Measurements from ENCODE around the gene LDHB.
A peak's percentile ranks its signal among the peaks of the same experiment; 100 is the strongest.
"Not testable (repeated sequence)": the region's sequence is repeated elsewhere in the genome, so short reads cannot be mapped to it uniquely, and the experiment has no call there.

The LDHB gene

DNA sequence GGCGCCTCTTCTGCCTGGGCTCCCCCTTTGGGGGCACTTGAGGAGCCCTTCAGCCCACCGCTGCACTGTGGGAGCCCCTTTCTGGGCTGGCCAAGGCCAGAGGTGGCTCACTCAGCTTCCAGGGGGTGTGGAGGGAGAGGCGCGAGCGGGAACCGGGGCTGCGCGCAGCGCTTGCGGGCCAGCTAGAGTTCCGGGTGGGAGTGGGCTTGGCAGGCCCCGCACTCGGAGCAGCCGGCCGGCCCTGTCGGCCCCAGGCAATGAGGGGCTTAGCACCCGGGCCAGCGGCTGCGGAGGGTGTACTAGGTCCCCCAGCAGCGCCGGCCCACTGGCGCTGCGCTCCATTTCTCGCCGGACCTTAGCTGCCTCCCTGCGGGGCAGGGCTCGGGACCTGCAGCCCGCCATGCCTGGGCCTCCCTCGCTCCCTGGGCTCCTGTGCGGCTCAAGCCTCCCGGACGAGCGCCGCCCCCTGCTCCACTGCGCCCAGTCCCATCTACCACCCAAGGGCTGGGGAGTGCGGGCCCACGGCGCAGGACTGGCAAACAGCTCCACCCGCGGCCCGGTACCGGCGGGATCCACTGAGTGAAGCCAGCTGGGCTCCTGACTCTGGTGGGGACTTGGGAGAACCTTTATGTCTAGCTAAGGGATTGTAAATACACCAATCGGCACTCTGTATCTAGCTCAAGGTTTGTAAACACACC lies 3.9 kb upstream of the LDHB start:
- DNase-seq, result not testable (repeated sequence)

DNA sequence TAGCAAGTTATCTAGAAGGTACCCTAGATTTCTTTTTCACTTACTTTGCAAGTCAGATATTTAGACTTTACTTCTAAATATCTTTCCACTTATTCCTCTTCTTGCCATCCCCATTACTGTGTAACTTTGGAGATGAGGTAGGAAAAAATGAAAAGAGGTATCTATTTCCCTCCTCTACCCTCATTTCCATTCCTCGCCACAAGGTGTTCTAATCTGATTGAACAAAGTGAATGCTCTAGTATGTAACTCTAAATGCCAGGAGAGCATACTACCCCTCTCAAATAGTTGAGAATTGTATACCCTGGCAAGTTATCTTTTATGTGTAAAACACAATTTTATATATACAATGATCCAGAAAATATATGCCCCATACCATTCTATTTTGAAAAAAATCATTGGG lies 1.7 kb upstream of the LDHB start:
- DNase-seq, result no peak

- DNase-seq, result peak; percentile 43
These were observed 727 bp downstream of the LDHB start for GRCh38 chr12:21656905-21657325.

DNA sequence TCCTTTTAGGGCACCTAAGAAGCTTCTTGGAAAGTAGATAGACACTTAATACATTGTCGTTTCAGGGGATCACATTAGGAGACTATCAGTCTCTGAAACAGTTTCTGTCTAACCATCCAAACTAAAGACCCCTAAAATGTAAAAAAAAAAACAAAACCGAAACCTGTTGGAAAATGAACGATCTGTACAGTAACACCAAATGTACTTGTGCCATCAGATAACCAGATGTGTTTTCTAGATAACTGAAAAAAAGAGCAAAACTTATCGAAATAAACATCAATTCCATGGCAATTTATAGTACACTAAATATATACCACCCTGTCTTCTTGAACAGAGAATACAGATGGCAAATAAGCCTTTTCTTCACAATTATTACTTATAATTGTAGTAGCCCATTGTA lies 2.1 kb downstream of the LDHB start:
- DNase-seq, result no peak

DNA sequence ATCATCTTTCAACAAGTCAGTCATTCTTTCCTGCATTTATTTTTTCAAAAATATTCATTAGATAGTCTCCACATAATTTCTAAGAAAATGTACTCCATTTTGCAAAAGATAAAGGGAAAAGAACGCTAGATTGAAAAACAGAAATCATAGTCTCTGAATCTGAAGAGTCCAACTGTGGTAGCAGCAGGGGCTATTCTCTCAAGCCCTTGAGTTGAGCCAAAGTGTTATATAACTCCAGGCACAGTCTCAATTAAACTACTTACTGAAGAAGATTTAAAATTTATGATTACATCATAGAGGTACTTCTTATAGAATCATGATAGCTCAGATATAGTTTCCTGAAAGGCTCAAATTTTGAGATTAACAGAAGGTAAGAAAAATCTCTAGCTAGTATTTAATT lies 5.8 kb downstream of the LDHB start:
- no peak for DNase-seq

- DNase-seq, result no peak
These were observed 6.6 kb downstream of the LDHB start for GRCh38 chr12:21650997-21651396.

DNA sequence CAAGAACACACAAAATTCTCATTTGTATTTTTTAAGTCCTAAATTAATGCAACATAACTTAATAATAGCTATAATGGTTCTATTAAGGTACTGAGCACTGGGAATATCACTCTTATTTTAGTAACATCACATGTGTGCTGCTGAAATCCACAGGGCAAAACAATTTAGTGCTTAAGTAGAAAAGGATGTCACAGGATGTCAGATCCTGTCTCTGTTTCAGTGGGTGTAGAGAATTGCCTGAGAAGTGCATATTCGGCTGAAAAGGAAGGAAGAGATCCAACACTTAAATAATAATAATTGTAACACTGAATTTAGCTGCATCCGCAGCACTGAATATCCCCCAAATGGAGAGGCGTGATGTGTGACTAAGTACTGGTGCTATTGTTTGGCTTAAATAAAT lies 8.6 kb downstream of the LDHB start:
- DNase-seq, result no peak

DNA sequence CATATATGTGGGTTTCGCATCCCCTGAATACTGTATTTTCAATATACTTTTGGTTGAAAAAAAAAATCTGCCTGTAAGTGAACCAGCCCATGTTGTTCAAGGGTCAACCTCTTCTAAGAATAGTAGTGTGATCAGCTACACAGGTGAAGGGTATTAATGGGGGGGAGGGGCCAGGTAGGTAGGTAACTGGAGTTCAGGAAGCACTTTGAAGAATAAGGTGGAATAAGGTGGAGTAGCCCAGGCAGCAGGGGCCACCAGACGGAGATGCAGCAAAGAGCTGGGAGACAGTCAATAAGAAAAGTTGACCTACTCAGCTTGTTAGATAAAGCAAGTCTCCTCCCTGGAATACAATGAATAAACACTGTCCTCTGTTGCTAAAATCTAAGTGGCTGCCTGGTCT lies 9.3 kb downstream of the LDHB start:
- DNase-seq, result no peak

- DNase-seq, result no peak
These were observed 10.5 kb downstream of the LDHB start for GRCh38 chr12:21647179-21647578.

DNA sequence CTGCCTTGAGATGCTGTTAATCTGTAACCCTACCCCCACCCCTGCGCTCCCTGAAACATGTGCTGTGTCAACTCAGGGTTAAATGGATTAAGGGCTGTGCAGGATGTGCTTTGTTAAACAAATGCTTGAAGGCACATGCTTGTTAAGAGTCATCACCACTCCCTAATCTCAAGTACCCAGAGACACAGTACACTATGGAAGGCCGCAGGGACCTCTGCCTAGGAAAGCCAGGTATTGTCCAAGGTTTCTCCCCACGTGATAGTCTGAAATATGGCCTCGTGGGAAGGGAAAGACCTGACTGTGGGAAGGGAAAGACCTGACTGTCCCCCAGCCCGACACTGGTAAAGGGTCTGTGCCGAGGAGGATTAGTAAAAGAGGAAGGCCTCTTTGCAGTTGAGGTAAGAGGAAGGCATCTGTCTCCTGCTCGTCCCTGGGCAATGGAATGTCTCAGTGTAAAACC lies 12.6 kb downstream of the LDHB start:
- DNase-seq, result not testable (repeated sequence)

- DNase-seq, result no peak
These were observed 13.1 kb downstream of the LDHB start for GRCh38 chr12:21644516-21644915.

DNA sequence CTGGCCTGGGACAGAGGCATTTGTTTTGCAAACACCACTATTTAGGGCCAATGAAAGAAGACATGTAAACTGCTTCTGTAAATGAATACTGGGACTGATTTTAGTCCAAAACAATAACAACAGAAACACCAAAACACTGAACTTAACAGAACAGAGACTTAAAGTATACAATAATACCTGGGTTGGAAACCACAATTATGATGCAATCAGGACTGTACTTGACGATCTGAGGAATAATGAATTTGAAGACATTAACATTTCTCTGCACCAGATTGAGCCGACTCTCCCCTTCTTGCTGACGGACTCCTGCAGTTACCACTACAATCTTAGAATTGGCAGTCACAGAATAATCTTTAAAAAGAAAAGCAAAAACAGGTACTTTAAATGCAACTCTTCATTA lies 13.9 kb downstream of the LDHB start:
- DNase-seq, result no peak

DNA sequence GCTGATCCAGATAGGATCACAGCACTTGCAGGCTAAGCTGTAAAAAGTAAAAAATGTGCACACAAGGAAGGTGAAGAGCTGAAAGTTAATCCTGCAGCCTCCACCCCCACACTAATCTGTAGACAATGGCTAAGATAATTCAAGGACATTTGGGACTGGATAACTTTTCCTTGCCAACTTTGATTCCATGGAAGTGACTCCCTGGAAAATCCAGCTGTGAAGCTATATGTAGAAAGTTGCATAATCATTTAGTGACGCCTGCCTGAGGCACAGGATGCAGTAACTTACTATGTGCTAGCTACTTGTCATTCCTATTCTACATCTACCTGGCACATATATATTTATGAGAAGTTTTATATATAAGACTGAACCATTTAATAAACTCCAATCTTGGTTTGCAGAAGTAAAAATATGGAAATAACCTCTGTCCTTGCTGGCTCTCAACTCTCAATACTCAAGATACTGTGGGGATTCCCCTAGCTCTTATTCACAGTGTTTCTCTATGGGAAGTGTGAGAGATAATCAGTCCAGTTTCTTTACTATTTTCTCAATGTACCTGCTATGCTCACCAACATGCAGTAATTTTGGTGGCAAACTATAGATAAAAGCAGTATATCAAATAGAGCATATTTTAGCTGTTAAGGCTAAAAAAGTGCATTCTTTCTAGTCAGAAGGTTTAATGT lies 14.8 kb downstream of the LDHB start:
- DNase-seq, result no peak

- DNase-seq, result no peak
These were observed 19.4 kb downstream of the LDHB start for GRCh38 chr12:21638054-21638891.

DNA sequence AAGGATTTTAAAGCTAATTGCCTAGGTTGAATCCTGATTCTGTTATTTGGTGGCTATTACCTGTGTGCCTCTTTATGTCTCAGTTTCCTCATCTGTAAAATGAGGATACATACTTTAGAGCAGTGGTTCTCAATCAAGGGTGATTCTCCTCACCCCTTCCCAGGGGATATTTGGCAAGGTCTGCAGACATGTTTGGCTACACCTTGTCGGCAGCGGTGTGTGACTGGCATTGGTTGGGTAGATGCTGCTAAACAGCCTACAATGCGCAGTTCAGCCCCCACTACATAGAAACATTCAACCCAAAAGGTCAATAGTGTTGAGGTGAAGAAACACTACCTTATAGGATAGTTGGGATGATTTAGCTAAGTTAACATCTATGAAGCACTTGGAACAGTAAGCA lies 23.4 kb downstream of the LDHB start:
- DNase-seq, result no peak

GRCh38 chr12:21631367-21631766 lies 26.3 kb downstream of the LDHB start:
- no peak for DNase-seq

GRCh38 chr12:21627924-21628323 lies 29.7 kb downstream of the LDHB start:
- no peak for DNase-seq

DNA sequence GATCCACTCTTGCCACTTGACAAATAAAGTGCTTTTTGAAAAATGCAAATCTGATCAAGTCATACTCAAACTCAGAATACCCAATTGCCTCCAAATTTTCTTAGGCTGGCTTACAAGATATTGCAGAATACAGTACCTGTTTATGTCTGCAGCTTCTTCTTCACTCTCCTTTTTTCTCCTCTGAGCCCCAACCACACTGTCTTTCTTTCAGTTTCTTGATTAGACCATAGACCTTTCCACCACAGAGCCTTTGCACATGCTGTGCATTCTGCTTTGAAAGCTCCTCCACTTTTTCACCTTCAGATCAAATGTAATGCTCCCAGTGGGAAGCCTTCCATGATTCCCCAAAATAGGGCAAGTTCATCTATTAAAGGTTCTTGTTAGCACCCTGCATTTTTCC lies 39.1 kb downstream of the LDHB start:
- no peak for DNase-seq

- no peak for DNase-seq
These were observed 40.6 kb downstream of the LDHB start for GRCh38 chr12:21617030-21617429.

DNA sequence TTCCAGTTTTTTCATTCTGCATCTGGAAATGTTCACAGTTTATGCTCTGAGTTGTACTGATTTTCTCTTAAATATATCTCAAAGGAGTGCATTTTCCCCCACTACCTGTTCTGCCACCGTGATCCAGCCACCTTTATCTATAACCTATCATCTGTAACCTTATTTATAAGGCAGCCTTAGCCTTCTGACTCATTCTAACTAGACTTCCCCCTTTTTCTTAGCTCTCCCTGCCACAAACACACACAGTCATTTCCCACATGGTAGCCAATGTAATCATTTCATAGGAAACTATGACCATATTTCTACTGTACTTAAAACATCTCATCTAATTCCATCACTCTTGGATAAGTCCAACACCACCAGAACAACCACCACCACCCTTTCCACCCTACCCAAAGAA lies 42.2 kb downstream of the LDHB start:
- DNase-seq, result no peak

- DNase-seq, result no peak
These were observed 43.1 kb downstream of the LDHB start for GRCh38 chr12:21614506-21614905.

DNA sequence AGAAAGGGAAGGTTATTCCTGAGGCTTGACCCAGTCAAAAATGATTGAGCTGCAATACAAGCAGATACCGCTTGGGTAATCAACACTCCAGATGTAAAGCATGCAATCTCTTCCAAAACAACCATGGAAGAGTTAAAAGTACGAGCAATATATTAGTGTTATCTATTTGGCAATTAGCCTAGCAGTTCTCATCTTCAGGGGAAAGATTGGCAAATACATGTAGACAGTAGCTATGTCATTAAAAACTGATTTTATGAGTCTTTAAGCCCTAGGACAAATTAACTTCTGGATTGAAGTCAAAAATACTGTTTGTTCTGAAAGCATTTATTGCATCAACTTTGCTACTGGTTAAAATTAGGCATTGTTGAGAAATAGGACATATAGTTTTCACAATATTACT lies 43.7 kb downstream of the LDHB start:
- no peak for DNase-seq

GRCh38 chr12:21608196-21608595 lies 49.4 kb downstream of the LDHB start:
- DNase-seq, result no peak

DNA sequence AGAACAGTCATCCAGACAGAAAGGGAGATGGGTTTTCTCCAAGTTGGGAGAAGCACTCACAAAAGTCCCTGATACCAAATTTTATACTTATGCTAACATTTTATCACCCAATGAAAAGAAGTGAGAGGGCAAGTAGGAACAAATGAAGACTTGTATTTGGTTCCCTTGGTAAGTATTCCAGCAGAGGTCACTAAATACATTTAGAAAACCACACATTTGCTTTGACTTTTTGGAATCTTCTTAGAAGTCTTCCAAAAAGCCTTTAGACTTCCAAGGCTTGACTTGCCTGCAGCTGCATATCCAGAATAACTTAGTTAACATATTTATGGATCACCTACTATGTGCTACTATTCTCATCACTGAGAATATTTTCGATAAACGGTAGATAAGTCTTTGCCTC lies 49.9 kb downstream of the LDHB start:
- no peak for DNase-seq

Data from DMS79 treated with DMSO at 0.1 percent for 48 hours (cell line).